Measurements from ENCODE around the gene VMP1.
"Not testable (repeated sequence)": the region's sequence is repeated elsewhere in the genome, so short reads cannot be mapped to it uniquely, and the experiment has no call there.

The VMP1 gene

DNA sequence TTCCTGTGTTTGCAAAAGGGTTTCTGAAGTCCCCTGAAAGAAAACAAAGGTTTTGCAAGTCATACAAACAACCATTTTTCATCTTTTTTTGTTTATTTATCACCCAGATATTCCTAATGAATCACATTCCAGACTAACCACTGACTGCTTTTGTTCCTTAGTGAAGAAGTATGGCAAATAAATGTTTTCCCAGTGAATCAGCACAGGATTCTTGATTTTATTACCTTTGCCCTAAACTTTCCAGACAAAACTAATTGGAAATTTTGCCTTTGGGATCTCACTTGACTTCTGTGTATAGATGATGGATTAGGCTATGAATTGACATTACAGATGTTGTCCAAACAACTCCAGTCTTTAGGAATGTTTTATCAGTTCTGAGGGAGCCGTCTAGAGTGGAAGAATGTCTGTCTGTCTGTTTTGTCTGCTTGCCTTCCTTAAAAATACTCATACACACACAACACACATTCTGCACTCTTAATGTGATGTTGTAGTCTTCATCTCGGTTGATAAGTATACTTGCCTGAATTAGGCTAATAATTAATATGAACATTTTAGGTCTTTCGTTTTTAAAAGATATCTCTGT is 48.9 kb downstream of the VMP1 start:
- no peak for DNase-seq

DNA sequence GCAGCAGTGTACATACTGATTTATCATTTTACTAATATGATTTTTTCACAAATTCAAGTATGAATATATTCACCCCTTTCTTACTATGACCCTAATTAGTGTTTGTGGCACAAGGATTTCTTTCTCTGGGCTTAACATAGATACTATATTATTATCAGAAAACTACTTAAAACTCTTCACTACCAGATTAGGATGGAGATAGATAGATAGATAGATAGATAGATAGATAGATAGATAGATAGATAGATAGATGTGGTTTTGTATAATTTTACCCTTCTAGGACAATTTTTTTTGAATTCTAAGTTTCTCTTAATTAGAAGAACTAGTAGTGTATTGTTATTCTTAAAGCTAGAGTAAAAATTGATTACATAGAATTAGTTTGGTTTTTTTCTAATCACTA is 49.6 kb downstream of the VMP1 start:
- DNase-seq = no peak

GRCh38 chr17:59757470-59757869 is 50.0 kb downstream of the VMP1 start:
- DNase-seq = no peak

- no peak for DNase-seq
These were observed 50.5 kb downstream of the VMP1 start for GRCh38 chr17:59757881-59758385.

GRCh38 chr17:59758998-59759651 is 51.7 kb downstream of the VMP1 start:
- not testable (repeated sequence) for DNase-seq

GRCh38 chr17:59760160-59760559 is 52.7 kb downstream of the VMP1 start:
- DNase-seq = no peak

DNA sequence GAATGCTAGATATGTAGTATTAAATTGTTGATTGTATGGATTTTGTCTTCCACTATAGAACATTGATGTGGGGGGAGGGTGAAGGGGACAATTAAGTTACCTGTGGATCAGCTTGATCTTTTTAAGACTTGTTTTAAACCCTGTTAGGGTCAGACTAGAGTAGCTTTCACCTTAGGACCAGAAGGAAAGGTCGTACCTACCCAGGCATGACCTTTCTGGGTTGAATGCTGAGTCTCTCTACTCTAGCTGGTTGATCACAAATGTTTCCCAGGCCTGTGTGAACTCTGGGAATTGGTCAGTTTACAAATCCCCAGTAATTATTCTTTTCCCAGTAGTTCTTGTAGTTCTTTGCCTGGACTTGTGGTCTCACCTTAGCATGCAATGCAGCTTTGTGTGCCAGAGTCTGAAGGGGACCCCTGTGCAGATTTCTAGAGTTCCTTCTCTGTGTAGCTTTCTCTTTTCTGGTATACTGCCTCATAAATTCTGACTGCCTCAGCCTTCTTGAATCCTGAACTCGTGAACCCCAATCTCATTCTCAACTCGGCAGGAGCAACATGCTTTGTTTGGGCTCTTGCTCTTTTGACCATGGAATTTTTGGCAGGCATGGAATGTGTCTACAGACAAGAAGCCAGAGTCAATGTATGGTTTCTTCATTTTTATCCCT is 54.1 kb downstream of the VMP1 start:
- DNase-seq = no peak

DNA sequence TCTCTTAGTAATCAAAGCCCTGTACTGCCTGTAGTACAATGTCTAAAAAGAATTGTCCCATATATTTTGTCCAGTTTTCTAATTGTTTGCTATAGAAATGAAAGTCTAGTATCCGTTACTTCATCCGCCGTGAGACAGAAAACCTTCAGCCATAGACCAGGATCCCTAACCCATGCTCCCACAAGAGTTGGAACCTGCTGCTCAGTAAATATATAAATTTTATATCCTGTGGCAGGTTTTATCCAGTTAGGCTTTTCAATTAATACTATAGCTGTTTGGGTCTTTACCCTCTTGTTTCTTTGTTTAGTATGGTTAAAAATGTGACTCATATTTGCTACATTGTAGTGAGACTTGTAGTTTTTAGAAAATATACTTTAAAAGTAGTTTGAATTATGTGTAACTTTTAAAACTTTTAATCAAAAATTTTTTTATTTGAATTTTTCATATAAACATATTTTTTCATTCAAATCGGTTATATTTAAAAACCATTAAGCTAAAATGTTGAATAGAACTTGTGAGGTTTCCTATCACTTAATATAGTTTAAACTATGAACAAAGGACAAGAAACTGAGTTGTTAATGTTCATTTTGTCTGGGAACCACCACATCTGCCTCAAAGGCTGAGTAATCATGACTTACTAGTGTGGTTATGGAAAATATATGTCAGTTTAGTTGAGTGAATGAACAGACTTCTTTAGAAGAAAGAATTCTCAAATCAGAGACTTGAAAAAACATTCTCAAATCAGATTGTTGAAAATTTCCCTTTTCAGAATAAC is 54.8 kb downstream of the VMP1 start:
- DNase-seq = no peak

- no peak for DNase-seq
These were observed 55.4 kb downstream of the VMP1 start for GRCh38 chr17:59762824-59763374.

DNA sequence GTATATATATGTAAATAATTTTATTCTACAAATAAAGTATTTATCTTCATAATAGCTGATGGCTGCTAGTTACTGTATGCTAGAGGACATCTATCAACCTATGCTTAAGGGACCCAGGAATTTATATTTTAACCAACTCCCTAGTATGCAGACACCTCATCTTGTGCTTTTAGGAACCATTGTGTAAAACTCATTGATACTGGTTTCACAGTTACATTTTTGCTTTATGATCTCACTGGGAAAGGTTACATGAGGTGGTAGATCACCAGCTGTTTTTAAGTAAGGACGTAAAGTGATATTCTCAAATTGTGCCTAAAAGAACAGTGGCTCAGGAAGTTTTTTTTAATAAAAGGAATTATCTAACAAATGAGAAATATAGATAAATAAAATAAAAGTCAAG is 56.4 kb downstream of the VMP1 start:
- DNase-seq = no peak

- no peak for DNase-seq
These were observed 56.9 kb downstream of the VMP1 start for GRCh38 chr17:59764292-59764741.

DNA sequence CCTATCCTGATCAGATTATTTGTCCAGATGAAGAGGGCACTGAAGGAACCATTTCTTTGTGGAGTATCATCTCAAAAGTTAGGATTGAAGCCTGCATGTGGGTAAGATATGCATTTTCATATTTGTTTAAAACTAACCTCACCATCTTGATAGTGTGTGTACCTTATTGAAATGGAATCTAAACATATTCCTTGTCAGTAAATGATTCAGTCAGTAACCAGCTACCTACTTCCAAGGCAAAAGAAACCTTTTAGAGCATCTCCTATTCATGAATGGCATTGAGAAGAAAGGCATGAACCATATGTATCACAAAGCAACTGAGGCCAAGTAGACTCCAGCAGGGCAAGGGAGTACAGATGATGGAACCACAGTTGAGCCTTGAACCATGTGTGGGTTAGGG is 57.6 kb downstream of the VMP1 start:
- DNase-seq = no peak

DNA sequence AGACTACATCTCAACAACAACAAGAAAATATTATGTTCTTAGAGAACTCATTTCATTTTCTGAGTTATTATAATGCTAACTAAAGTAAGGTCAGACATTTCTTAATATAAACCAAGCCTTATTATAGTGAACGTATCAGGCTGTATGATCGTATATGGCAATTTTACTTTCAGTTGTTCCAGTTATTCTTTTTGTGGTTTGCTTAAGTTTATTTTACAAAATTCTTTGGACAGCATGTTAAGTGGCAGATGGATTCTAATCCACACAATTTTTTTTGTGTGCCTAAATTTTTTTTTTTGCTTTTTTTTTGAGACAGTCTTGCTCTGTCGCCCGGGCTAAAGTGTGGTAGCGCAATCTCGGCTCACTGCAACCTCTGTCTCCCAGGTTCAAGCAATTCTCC is 59.0 kb downstream of the VMP1 start:
- DNase-seq = no peak

DNA sequence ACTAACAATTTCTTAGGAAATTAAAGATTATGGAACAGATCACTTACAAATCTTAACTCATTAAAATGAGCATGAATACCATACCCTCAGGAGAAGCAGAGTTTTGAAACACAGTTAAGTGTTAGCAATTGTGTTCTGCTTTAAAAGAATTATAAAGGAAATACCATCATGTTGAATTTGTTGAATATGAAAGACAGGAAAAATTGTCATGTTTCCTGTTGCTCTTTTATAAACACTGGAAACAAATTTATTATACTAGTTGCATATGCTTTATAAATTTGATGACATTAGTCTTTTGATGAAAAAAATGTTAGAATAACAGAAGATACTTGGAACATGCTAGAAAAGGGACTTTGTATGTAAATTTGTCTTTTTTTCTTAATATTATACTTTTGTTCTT is 59.7 kb downstream of the VMP1 start:
- DNase-seq = no peak

- DNase-seq = no peak
These were observed 62.4 kb downstream of the VMP1 start for GRCh38 chr17:59769887-59770286.

- DNase-seq = no peak
These were observed 63.6 kb downstream of the VMP1 start for GRCh38 chr17:59771093-59771492.

DNA sequence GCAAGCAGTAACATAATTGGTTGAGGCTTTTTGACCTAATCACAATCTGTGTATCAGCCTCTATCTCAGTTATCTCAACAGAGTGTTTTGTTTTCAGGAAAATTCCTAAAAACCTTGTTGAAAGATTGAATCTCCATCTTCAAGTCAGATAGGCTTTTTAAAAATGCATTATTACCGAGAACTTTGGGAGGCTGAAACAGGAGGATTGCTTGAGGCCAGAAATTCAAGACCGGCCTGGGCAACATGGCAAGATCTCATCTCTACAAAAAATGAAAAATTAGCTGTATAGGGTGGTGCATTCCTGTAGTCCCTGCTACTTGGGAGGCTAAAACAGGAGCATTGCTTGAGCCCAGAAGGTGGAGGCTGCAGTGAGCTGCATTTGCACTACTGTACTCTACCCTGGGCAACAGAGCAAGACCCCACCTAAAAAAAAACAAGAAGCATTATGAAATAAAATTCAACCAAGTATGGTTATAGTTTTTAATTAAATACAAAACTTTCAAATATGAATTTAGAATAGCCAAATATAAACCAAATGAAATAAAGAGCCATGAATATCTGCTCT is 68.4 kb downstream of the VMP1 start:
- no peak for DNase-seq

- no peak for DNase-seq
These were observed 69.1 kb downstream of the VMP1 start for GRCh38 chr17:59776577-59776976.

GRCh38 chr17:59777033-59777432 is 69.6 kb downstream of the VMP1 start:
- DNase-seq = no peak

GRCh38 chr17:59778996-59779395 is 71.5 kb downstream of the VMP1 start:
- DNase-seq = no peak

GRCh38 chr17:59779521-59779920 is 72.1 kb downstream of the VMP1 start:
- DNase-seq = no peak

- not testable (repeated sequence) for DNase-seq
These were observed 73.1 kb downstream of the VMP1 start for GRCh38 chr17:59780548-59780947.
